GM18858 (cell line): ENCODE data around the gene RBM20.

Source experiments
- ATAC-seq: cut with Tn5 transposase; IDR thresholded peaks from one replicate; pipeline ENCODE4 v1.9.1; 2021; ENCODE audit not compliant: unreplicated experiment

Gene RBM20

GRCh38 chr10:110803830-110804338 lies 159.7 kb downstream of the RBM20 start:
- no peak for ATAC-seq

- no peak for ATAC-seq
These were observed 160.2 kb downstream of the RBM20 start for GRCh38 chr10:110804376-110804775.

GRCh38 chr10:110805292-110805691 lies 161.2 kb downstream of the RBM20 start:
- ATAC-seq = no peak

- ATAC-seq = no peak
These were observed 162.2 kb downstream of the RBM20 start for GRCh38 chr10:110806335-110806734.

GRCh38 chr10:110808123-110808522 lies 164.0 kb downstream of the RBM20 start:
- no peak for ATAC-seq

- ATAC-seq = no peak
These were observed 164.5 kb downstream of the RBM20 start for GRCh38 chr10:110808615-110809014.

GRCh38 chr10:110810625-110811024 lies 166.5 kb downstream of the RBM20 start:
- no peak for ATAC-seq

GRCh38 chr10:110811791-110812581 lies 167.8 kb downstream of the RBM20 start:
- ATAC-seq = no peak

GRCh38 chr10:110812583-110812982 lies 168.4 kb downstream of the RBM20 start:
- no peak for ATAC-seq

GRCh38 chr10:110813743-110814472 lies 169.8 kb downstream of the RBM20 start:
- no peak for ATAC-seq

- peak; percentile 74 for ATAC-seq
These were observed 171.3 kb downstream of the RBM20 start for GRCh38 chr10:110815354-110816004.

- no peak for ATAC-seq
These were observed 173.5 kb downstream of the RBM20 start for GRCh38 chr10:110817614-110818013.

GRCh38 chr10:110818311-110819256 lies 174.4 kb downstream of the RBM20 start:
- ATAC-seq = no peak

GRCh38 chr10:110820321-110820814 lies 176.2 kb downstream of the RBM20 start:
- ATAC-seq = no peak

GRCh38 chr10:110821508-110821907 lies 177.4 kb downstream of the RBM20 start:
- no peak for ATAC-seq

GRCh38 chr10:110822035-110822711 lies 178.0 kb downstream of the RBM20 start:
- ATAC-seq = no peak

- ATAC-seq = no peak
These were observed 178.7 kb downstream of the RBM20 start for GRCh38 chr10:110822712-110823311.

GRCh38 chr10:110824152-110824441 lies 180.0 kb downstream of the RBM20 start:
- no peak for ATAC-seq

- ATAC-seq = no peak
These were observed 180.5 kb downstream of the RBM20 start for GRCh38 chr10:110824660-110825059.

- no peak for ATAC-seq
These were observed 181.4 kb downstream of the RBM20 start for GRCh38 chr10:110825508-110825907.
